G401 (cell line): Measurements from ENCODE around the gene CAB39. TPM values are rescaled to one million over a fixed set of nuclear protein-coding genes. Genes with fewer than 3 reads are reported as not detected.
A peak's percentile ranks its signal among the peaks of the same experiment; 100 is the strongest.

ENCODE experiments used
- DNase-seq: peaks from one replicate; pipeline ENCODE4 v3.0.0-alpha.2; 2015; ENCODE audit warnings: low spot score
- in situ Hi-C: cut with HindIII; loops from 2 replicates; pipeline ENCODE4 v1.10.0; 2016; ENCODE audit warnings: low sequenced_read_pairs, mixed read lengths
- total RNA-seq: library from RNA; depleted of rRNA; stranded (reverse); fragments of >200 nt; shearing (Covaris generic); gene quantifications from 2 replicates; pipeline ENCODE4 v1.2.3, GENCODE V29; 2014

The CAB39 gene
- total RNA-seq, 1 experiment from 2014 or later, result 27.7 TPM

DNA sequence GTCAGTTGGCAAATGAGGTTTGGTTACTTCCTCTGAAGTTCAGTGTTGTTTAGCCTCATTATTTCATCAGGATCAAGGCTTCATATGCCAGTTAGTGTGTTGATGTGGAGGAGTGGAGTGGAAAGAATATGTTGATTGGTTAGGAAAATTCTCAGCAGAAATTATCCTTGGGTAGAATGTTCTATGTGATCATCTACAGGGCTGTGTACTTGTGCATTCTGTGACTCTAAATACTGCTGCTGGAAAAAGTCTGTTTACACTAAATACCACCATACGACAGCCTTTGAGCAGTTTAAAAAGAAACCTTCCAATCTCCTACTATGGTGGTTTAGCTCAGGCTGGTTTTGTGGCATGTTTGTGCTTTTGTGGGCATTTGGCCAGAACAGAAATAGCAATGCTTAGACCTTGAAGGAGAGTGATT is 25.8 kb downstream of the CAB39 start:
- in situ Hi-C loops, result no loop called here
- peak; percentile 48 for DNase-seq

DNA sequence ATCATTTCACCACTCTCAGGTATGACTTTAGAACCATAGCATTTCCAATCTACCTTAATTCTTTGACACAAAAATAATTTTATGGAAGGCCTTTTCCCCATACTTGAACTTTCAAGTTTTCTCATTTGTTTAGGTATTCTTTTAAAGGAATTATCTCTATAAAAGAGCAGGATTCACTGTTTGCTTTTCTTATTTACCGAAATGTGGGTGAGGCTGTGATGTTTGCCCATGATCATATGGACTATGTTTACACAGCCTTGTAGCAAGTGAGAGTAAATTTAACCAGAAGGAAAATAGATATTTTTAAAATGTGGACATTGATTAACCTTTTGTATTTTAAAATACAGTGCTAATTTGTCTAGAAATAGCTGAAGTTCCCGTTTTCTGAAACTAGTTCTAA is 26.3 kb downstream of the CAB39 start:
- DNase-seq, result no peak
- in situ Hi-C loops, result no loop called here

DNA sequence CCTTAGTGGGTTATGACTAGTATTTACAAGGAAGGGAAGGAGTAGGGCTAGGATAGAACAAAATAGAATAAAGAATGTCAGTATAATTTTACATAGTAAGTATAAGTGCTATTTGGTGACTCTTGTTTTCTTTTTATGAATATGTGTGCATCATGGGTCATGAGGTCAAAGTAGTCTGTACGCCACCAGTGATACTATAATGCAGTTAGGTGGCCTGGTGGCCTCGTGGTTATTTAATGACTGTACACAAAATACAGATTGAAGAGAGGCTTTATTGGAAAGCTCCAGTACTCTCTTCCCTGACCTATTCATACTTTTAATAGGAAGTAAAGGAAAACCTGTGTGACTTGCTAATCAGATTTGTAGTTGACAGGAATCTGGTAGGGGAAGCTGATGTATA is 27.3 kb downstream of the CAB39 start:
- no peak for DNase-seq
- in situ Hi-C loops, result no loop called here

DNA sequence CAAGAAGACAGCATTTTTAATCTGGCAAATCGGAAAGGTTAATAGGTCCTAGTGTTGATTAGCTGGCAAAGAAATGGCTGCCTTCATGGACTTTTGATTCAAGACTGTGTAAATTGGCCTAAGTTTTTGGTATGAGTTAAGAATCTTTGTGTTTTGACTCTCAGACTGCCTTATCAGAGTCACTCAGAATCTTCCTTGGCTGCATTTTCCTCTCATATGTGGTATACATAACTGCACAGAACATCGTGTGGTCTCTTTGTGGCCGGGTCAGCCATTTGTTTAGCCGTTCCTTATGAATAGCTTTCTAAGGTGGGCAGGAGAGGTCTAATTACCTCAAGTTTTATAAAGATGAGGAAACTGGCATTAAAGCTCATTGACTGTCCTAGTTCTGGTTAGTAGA is 30.1 kb downstream of the CAB39 start:
- no peak for DNase-seq
- in situ Hi-C loops, result no loop called here

DNA sequence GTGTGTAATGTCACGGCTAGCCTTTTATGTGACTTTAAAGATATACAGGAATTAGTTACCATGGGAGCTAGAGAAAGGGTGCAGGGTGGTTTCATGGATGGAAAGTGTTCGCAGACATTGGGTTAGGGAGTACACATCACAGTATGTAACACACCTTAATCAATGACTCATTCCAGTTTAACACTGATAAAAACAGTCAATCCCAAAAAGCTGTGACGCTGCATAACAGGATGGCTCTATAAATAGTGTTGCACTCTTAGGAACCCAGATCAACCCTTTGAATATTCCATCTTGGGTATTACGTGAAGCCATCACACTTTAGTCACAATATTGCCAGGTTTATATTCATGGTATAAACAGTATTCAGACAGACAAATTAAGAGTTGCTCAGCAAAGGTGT is 33.6 kb downstream of the CAB39 start:
- DNase-seq, result no peak
- in situ Hi-C loops, result no loop called here

DNA sequence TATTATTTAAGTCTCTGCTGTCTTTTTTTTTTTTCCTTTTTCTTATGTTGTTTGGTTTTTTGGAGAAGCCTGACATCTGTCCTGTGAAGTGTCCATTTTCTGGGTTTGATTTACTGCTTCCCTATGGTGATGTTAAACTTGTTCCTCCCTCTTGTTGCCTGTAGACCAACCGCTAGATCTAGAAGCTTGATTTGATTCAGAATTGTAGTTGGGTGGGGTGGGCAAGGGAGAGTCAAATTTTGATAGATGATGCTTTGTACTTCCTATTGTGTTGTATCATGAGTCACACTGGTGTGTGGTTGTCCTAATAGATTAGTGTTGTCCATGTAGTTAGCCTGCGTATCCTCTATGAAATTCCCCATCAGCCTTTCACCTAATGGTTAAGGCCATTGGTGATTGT is 35.4 kb downstream of the CAB39 start:
- no peak for DNase-seq
- in situ Hi-C loops, result no loop called here

DNA sequence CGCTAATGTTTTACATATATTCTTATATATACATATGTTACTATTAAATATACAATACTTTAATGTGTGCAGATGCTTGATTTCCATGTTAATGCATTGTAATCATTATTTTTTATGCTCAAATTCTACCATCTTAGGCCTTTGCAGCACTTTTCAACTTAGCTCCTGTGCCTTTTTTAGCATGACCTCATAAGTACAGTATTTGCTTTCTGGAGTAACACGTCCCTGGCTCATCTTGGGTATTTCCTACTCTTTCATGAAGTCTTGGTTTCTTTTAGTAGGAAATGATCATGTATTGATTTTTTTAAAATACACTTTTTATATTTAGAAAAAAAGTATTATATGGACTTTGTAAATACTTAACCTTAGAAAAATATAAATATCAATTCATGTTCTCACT is 36.5 kb downstream of the CAB39 start:
- no peak for DNase-seq
- in situ Hi-C loops, result no loop called here

DNA sequence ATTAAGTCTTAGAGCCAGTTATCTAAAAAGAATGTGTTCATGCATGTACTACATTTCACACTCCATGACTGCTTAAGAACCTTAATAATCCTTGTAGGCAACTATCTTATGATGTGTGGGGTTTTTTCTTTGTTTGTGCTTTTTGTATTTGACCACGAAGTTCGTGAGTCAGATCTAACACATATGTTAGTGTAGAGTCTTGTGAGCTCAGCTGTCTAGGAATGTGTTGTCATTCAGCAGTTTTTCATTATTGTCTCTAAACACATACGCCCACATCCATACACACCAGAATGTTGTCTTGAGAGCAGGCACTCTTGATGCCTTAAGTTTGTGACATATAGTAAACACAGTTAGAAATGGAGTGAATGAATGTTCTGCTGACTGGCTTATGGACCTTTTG is 38.4 kb downstream of the CAB39 start:
- in situ Hi-C loops, result no loop called here
- DNase-seq, result no peak

DNA sequence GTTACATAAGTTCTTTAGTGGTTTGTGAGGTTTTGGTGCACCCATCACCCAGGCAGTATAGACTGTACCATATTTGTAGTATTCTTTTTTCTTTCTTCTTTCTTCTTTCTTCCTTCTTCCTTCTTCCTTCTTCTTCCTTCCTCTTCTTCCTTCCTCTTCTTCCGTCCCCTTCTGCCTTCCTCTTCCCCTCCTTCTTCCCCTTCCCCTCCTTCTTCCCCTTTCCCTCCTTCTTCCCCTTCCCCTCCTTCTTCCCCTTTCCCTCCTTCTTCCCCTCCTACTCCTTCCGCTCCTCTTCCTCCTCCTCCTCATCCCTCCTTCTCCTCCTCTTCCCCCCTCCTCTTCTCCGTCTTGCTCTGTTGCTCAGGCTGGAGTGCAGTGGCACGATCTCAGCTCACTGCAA is 41.6 kb downstream of the CAB39 start:
- DNase-seq, result no peak
- in situ Hi-C loops, result no loop called here

DNA sequence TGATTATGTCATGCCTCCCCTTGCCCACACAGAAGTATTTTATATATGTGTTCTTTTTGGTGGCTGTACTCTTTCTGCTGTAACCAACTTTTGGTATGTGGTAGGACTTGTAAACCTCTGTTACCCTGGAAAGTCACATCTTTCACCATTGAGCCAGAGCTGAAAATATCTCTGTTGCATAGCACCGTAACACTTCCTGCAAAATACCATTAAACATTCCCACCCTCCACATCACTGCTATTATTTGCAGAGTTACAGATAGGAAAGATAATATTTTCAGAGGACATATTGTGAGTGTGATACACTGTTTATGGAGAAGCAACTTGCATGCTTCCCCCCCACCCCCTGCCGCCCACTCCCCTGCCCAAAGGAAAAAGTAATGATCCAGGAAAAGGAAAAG is 44.8 kb downstream of the CAB39 start:
- in situ Hi-C loops, result no loop called here
- no peak for DNase-seq

DNA sequence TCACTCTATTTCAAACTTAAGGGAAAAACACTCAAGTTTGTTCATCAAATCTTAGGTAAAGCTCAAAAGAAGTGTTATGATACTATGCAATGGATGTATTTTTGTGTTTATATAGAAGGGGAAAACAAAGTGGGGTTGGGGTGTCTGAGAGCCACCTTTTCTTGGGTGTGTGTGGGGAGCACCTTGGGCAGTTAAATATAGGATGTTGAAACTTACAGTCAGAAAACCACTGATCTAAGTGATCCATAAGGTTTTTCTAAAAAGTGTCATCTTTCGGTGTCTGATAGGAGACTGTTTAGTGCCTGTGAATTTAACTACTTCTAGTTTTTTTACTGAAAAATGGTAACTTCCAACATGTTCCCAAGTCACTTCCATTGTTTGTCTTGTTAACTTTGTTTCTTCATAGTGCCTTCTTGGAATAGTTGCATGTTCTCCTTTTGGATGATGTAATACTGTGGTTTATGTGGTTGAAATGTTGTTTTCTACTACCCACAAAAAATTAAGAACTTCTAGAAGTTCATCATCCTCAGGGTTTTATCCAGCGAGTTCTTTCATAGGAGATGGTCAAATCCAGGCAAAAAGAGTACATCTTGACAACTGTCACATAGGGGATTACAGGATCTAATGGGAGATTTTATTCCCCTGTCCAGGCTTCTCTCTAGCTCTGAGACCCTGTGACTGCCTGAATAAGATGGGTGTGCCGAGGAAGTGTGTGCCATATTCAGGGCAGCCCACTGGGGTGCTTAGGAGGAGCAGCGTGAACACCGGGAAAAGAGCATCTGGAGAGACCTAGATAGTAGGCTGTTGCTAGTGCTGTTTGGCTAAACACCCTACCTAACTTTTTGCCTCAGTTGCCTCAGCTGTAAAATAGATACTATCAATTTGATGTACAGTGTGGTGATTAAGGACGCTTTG is 46.2 kb downstream of the CAB39 start:
- no peak for DNase-seq

DNA sequence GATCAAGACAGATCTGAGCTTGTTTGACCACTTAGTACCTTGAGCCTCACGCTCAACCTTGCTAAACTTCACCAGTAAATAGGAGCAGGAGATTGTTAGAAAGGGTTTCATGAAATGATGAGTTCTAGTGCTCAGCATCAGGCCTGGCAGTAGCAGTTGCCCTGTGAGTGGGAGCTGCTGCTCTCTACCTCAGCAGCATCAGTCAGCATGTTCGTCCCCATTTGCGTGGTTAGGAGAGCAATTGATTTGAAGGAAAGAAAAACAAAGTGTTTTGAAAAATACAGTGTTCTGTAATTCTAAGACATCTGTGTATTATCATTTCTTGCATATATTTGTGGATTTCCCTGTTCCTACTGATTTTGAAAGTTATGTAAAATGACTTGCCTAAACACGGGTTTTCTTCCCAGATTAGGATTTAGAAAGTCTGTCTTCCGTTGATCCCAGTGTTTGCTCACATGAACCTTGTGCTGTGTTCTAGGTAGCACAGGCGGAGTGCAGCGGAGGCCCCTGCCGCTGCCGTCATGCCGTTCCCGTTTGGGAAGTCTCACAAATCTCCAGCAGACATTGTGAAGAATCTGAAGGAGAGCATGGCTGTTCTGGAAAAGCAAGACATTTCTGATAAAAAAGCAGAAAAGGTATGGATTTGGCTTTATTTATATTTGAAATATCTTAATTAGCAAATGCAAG is 47.0 kb downstream of the CAB39 start:
- in situ Hi-C loops, result no loop called here
- DNase-seq, result no peak

More for the DNA sequence above, 46.2 kb downstream of the CAB39 start:
- in situ Hi-C loops, result no loop called here

DNA sequence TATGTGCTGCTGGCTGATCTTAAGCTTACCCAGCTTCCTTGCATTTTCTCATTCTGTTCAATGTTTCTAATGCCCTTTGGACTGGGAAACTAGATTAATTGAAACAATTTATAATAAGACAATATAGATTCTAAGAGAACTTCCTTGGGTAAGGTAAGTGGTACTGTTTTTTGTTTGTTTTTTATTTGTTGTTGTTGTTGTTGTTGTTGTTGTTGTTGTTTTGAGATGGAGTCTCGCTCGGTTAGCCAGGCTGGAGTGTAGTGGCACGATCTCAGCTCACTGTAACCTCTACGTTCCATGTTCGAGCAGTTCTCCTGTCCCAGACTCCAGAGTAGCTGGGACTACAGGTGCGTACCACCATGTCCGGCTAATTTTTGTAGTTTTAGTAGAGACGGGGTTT is 49.1 kb downstream of the CAB39 start:
- in situ Hi-C loops, result no loop called here
- DNase-seq, result no peak

DNA sequence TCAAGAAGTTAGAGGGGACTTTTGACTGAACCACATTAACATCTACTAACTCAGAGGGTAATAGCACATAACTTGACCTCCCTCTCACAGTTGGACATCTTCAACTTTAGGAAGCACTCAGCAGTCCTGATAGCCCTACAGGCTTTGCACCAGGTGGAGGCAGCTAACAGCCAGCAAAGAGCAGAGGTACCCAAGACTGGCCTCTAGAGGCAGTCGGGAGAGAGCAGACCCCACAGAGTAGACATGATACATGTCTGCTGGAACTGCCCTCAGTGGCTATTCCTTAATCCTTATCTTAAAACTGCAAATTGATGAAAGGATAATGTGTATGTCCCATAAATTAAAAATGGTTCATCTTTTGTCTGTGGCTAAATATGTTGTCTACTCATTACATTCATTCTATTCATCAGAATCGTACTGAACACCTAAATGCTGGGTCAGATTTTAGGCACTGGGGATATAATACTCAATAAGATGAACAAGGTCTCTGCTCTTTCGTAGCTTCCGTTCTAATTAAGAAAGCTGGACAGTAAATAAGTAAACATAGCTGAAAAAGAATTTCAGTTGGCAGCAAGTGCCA is 49.8 kb downstream of the CAB39 start:
- DNase-seq, result no peak
- in situ Hi-C loops, result no loop called here

DNA sequence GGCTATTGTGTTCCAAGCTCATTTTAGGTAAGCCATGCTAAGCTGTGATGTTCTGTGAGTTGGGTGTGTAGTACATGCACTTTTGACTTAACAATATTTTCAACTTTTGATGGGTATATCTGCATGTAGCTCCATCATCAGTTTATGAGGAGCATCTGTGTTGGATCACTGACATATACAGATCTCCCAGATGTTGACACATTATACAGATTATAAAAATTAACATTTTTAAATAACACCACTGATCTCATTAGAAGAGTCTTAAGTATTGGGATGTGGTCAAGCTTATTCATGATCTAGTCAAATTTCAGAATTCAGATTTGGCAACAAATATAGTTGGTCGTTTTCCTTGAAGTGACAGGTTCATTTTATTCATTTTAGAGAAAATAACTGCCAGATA is 51.7 kb downstream of the CAB39 start:
- in situ Hi-C loops, result no loop called here
- no peak for DNase-seq

DNA sequence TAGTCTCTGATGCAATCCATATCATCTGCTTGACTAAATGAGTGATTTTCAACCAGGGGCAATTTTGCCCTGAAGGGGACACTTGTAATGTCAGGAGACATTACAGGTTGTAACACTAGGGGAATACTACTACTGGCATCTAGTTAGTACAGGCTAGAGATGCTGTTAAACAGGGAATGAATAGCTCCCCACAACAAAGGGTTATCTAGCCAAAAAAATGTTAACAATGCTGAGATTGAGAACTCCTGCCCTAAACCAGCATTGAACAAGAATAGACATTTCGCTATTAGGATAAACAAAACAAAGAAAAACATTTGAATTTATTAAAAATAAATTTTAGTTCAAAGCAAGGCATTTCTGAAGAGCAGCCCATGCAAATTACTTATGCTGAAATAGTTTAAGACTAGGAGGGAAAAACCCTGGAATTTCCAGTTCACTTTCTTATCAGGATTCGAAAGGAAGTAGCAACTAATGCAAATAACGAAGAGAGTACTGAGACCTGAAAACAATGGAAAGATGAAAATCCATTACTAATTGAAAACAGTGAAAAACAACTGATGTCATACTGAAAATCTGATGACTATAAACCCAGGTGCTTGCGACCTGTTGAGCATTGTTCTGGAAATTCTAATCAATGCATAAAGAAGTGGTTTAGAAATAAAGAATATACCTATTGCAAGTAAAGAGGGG is 53.1 kb downstream of the CAB39 start:
- DNase-seq, result no peak
- in situ Hi-C loops, result no loop called here

DNA sequence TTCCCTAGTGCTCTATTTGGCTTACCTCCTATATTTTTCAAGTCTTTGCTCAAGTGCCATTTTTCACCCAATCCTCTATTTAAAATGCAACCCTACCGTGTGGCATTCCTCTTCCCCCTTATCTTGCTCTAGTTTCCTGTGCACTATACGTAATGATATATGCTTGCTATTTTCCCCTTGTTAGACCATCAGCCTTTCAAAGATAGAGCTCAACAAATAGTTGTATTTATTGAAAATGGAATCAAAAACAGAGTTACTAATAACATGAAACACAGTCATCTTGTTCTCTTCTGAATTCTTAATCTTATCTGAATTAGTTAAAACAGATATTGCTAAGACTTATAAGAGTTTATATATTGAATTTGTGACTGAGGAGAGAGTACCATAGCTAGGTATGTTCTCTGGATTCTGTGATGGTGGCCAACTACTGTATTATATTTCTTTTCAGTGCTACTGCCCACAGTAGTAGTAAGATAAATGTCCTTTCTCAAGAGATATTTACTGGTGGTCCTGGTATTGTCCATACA is 55.3 kb downstream of the CAB39 start:
- DNase-seq, result no peak
- in situ Hi-C loops, result no loop called here

DNA sequence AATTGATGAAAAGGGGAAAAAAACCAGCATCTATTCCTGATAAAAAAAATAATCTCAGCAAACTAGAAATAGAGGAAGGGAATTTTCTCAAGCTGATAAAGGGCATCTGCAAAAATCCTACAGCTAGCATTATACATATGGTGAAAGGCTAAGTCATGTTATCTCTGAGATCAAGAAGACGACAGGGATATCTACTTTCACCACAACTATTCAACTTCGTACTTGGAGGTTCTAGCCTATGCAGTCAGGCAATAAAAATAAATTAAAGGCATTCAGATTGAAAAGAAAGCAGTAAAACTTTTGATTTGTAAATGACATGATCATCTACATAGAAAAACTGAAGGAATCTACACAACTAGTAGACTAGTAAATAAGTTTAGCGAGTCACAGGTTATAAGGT is 58.2 kb downstream of the CAB39 start:
- in situ Hi-C loops, result no loop called here
- no peak for DNase-seq

DNA sequence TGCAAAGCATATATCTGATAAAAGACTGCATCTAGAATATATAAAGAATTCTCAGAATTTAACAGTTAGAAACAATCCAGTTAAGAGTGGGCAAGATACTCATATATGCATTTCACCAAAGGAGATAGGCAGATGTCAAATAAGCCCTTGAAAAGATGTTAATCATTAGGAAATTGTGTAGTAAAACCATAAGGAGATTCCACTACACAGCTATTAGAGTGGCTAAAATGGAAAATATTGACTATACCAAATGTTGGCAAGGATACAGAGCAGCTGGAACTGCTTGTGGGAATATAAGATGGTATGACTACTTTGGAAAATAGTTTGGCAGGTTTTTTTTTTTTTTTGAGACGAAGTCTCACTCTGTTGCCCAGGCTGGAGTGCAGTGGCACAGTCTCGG is 59.5 kb downstream of the CAB39 start:
- DNase-seq, result no peak
- in situ Hi-C loops, result no loop called here
